HEK293 (cell line): ENCODE results near the gene CRK.

Experiments
- ATF2 ChIP-seq: fragments of 450-650 bp; formaldehyde crosslinking; IDR thresholded peaks from 2 replicates; pipeline ENCODE4 v1.5.1; 2016; ENCODE audit warnings: missing biosample characterization, missing genetic modification characterization, low read depth
- BCL11A ChIP-seq: fragments of 450-650 bp; formaldehyde crosslinking; IDR thresholded peaks from 2 replicates; pipeline ENCODE4 v1.5.1; 2016; ENCODE audit warnings: low read depth, missing biosample characterization, missing genetic modification characterization
- GLI2 ChIP-seq: fragments of 450-650 bp; formaldehyde crosslinking; IDR thresholded peaks from 2 replicates; pipeline ENCODE4; 2017; ENCODE audit warnings: missing biosample characterization, missing genetic modification characterization, low read depth, borderline replicate concordance
- OSR2 ChIP-seq: fragments of 450-650 bp; formaldehyde crosslinking; IDR thresholded peaks from 2 replicates; pipeline ENCODE4 v1.5.1; 2016; ENCODE audit warnings: missing biosample characterization, missing genetic modification characterization
- PRDM2 ChIP-seq: fragments of 450-650 bp; formaldehyde crosslinking; IDR thresholded peaks from 2 replicates; pipeline ENCODE4 v1.5.1; 2016; ENCODE audit warnings: missing biosample characterization, missing genetic modification characterization, borderline replicate concordance
- SCRT1 ChIP-seq: fragments of 450-650 bp; formaldehyde crosslinking; IDR thresholded peaks from 2 replicates; pipeline ENCODE4 v1.5.1; 2016; ENCODE audit warnings: missing biosample characterization, missing genetic modification characterization, borderline replicate concordance
- ZBTB48 ChIP-seq: fragments of 450-650 bp; formaldehyde crosslinking; IDR thresholded peaks from 2 replicates; pipeline ENCODE4 v1.5.1; 2016; ENCODE audit warnings: missing biosample characterization, missing genetic modification characterization
- ZBTB6 ChIP-seq: fragments of 450-650 bp; formaldehyde crosslinking; IDR thresholded peaks from 2 replicates; pipeline ENCODE4 v1.5.1; 2017; ENCODE audit warnings: missing biosample characterization, missing genetic modification characterization
- ZNF114 ChIP-seq: fragments of 450-650 bp; formaldehyde crosslinking; IDR thresholded peaks from 2 replicates; pipeline ENCODE4 v1.5.0; 2017; ENCODE audit warnings: missing biosample characterization, missing genetic modification characterization
- ZNF157 ChIP-seq: fragments of 450-650 bp; formaldehyde crosslinking; IDR thresholded peaks from 2 replicates; pipeline ENCODE4 v1.5.1; 2016; ENCODE audit warnings: missing biosample characterization, missing genetic modification characterization
- ZNF19 ChIP-seq: fragments of 450-650 bp; formaldehyde crosslinking; IDR thresholded peaks from 2 replicates; pipeline ENCODE4; 2016; ENCODE audit warnings: missing biosample characterization, missing genetic modification characterization, low read depth
- ZNF23 ChIP-seq: fragments of 450-650 bp; formaldehyde crosslinking; IDR thresholded peaks from 2 replicates; pipeline ENCODE4 v1.5.1; 2016; ENCODE audit warnings: missing biosample characterization, missing genetic modification characterization, borderline replicate concordance
- ZNF26 ChIP-seq: fragments of 450-650 bp; formaldehyde crosslinking; IDR thresholded peaks from 2 replicates; pipeline ENCODE4 v1.5.1; 2016; ENCODE audit warnings: missing biosample characterization, missing genetic modification characterization
- ZNF280D ChIP-seq: fragments of 450-650 bp; formaldehyde crosslinking; IDR thresholded peaks from 2 replicates; pipeline ENCODE4 v1.5.1; 2016; ENCODE audit warnings: missing biosample characterization, missing genetic modification characterization
- ZNF366 ChIP-seq: fragments of 450-650 bp; formaldehyde crosslinking; conservative IDR thresholded peaks from 2 replicates; pipeline ENCODE4 v1.5.1; 2016; ENCODE audit warnings: missing biosample characterization, missing genetic modification characterization
- ZNF488 ChIP-seq: fragments of 450-650 bp; formaldehyde crosslinking; IDR thresholded peaks from 2 replicates; pipeline ENCODE4 v1.5.1; 2016; ENCODE audit warnings: missing biosample characterization, missing genetic modification characterization
- ZNF501 ChIP-seq: fragments of 450-650 bp; formaldehyde crosslinking; IDR thresholded peaks from 2 replicates; pipeline ENCODE4 v1.5.1; 2016; ENCODE audit warnings: missing biosample characterization, missing genetic modification characterization
- ZNF514 ChIP-seq: fragments of 450-650 bp; formaldehyde crosslinking; IDR thresholded peaks from 2 replicates; pipeline ENCODE4 v1.5.1; 2016; ENCODE audit warnings: missing biosample characterization, missing genetic modification characterization
- ZNF529 ChIP-seq: fragments of 450-650 bp; formaldehyde crosslinking; IDR thresholded peaks from 2 replicates; pipeline ENCODE4 v1.5.1; 2017; ENCODE audit warnings: missing genetic modification characterization, missing biosample characterization; ENCODE audit not compliant: insufficient replicate concordance
- ZNF555 ChIP-seq: fragments of 450-650 bp; formaldehyde crosslinking; conservative IDR thresholded peaks from 2 replicates; pipeline ENCODE4 v1.5.1; 2017; ENCODE audit warnings: missing biosample characterization, mild to moderate bottlenecking, missing genetic modification characterization, inconsistent platforms
- ZNF623 ChIP-seq: fragments of 450-650 bp; formaldehyde crosslinking; IDR thresholded peaks from 2 replicates; pipeline ENCODE4 v1.5.1; 2016; ENCODE audit warnings: missing biosample characterization, missing genetic modification characterization
- ZNF658 ChIP-seq: fragments of 450-650 bp; formaldehyde crosslinking; IDR thresholded peaks from 2 replicates; pipeline ENCODE4; 2016; ENCODE audit warnings: missing biosample characterization, missing genetic modification characterization
- ZSCAN5A ChIP-seq: fragments of 450-650 bp; formaldehyde crosslinking; IDR thresholded peaks from 2 replicates; pipeline ENCODE4 v1.5.1; 2016; ENCODE audit warnings: missing biosample characterization, missing genetic modification characterization

Gene CRK

GRCh38 chr17:1455797-1456599, at the start of gene CRK (continued):
- no peak for TF ChIP-seq ZNF280D
- TF ChIP-seq ZNF488: no peak
- no peak for TF ChIP-seq ZNF658 (tag by site-specific recombination)
- TF ChIP-seq ZNF514 (tag by site-specific recombination): no peak
- no peak for TF ChIP-seq ZBTB6
- TF ChIP-seq ZNF114 (tag by site-specific recombination): no peak
- no peak for TF ChIP-seq ZNF623 (tag by site-specific recombination)
- TF ChIP-seq ZNF23 (tag by site-specific recombination): no peak
- no peak for TF ChIP-seq ZNF26 (tag by site-specific recombination)
- no peak for TF ChIP-seq SCRT1 (tag by site-specific recombination)
- peak; percentile 57; the same call in 1 of the 2 replicates for TF ChIP-seq ZBTB48 (tag by site-specific recombination)
- TF ChIP-seq ATF2 (tag by site-specific recombination): no peak
- no peak for TF ChIP-seq BCL11A
- TF ChIP-seq ZSCAN5A (tag by site-specific recombination): 0 out of 2 replicates have a peak, but pooled peaks have one; percentile 41
- no peak for TF ChIP-seq ZNF19 (tag by site-specific recombination)
- TF ChIP-seq ZNF157: no peak
- no peak for TF ChIP-seq OSR2 (tag by site-specific recombination)
- TF ChIP-seq ZNF555 (tag by site-specific recombination): no peak
- TF ChIP-seq ZNF529 (tag by site-specific recombination): no peak
- no peak for TF ChIP-seq PRDM2 (tag by site-specific recombination)
- no peak for TF ChIP-seq ZNF366 (tag by site-specific recombination)
- 0 out of 2 replicates have a peak, but pooled peaks have one; percentile 12 for TF ChIP-seq ZNF501 (tag by site-specific recombination)
- TF ChIP-seq GLI2 (tag by site-specific recombination): no peak
